LNCAP (cell line): ENCODE data around the gene LEF1.

Experiments
- TF ChIP-seq, protein P1 (sequence below): fragments of 450-650 bp; IDR thresholded peaks from 2 replicates; pipeline ENCODE4 v1.5.1; 2017; ENCODE audit warnings: mild to moderate bottlenecking

LEF1 gene

DNA sequence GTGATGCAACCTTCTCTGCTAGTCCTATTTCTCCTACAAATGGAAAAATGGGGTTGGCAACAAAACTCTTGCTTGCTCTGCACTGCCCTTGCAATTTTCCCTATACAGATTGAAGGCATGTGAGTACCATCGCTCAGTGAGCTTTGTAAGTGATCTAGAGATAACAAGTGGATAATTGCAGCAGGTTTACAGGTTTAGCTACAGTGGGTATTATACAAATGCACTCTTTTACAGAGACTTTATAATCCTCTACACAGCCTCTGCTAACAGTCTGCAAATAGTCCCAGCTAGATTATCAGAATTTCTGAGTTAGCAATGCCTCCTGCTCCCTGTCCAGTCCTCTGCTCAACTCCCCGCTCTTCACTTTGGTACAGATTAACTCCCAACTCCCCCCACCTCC is 11.1 kb downstream of the LEF1 start:
- TF ChIP-seq, protein P1, sequence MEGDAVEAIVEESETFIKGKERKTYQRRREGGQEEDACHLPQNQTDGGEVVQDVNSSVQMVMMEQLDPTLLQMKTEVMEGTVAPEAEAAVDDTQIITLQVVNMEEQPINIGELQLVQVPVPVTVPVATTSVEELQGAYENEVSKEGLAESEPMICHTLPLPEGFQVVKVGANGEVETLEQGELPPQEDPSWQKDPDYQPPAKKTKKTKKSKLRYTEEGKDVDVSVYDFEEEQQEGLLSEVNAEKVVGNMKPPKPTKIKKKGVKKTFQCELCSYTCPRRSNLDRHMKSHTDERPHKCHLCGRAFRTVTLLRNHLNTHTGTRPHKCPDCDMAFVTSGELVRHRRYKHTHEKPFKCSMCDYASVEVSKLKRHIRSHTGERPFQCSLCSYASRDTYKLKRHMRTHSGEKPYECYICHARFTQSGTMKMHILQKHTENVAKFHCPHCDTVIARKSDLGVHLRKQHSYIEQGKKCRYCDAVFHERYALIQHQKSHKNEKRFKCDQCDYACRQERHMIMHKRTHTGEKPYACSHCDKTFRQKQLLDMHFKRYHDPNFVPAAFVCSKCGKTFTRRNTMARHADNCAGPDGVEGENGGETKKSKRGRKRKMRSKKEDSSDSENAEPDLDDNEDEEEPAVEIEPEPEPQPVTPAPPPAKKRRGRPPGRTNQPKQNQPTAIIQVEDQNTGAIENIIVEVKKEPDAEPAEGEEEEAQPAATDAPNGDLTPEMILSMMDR: no peak

GRCh38 chr4:108156391-108156790 is 12.3 kb downstream of the LEF1 start:
- TF ChIP-seq, protein P1: no peak

DNA sequence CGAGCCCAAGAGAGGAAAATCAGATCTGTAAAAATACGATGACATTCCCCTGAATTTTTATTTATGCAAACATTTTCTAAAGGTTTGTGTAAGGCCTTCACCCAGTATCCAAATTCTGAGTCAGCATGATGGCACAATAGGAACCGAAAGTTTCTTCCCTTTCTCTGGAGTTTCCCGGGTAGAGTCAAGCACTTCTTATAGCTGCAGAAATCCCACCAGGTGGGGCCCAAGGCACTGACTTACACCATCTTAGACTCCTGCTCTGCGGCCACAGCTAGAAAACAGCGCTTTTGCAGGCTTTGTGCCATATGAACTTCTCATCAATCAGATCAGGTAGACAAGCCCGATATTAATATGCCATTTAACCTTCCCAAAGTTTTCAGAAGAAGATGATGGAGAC is 13.4 kb downstream of the LEF1 start:
- TF ChIP-seq, protein P1: no peak

DNA sequence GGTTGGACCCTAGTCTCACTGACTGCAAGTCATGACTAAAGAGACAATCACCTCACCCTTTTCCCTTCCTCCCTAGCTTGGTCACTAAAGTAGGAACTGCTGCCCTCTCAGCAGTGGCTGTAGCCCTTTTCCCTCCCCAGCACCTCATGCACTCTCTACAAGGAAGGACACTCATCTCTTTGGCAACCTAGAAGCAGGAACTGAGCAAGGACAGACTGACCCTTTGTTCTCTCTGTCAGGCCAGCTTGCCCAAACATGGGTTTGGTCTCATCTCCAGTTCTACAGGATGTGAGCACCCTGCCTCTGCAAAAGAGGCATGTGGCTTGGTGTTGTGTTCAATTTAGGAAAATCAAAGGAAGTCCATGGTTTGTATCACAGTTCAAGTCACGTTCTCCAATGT is 15.8 kb downstream of the LEF1 start:
- TF ChIP-seq, protein P1: no peak

DNA sequence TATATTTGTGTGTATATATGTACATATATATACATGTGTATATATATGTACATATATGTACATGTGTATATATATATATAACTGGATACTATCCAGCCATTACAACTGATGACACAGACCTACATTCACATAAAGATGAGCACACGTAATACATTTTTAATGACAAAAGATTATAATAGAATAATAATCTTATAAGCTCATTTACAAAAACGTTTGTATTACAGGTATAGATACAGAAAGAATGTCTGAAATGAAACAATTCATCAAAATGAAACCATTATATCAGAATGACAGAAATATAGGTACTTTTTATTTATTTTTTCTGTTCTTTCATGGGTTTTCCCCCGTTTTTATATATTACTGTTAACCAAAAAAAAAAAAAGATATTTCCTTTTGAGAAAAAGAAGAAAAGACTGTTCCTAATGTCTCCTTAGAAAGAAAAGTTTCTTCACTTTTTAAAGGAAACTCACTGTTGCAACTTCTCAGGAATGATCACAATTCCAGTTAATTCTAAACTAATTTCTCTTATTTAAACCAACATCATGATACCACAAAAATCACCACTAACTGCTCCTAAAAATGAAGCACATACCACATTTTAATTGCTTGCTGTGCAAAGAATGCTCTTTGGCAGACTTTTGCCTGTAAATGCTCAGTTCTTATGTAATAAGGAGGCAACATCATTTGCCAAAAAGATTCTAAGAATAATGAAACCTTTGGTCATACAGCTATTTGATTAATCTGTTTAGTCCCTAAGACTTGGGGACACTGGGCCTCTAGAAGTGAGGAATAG is 18.9 kb downstream of the LEF1 start:
- TF ChIP-seq, protein P1: no peak

DNA sequence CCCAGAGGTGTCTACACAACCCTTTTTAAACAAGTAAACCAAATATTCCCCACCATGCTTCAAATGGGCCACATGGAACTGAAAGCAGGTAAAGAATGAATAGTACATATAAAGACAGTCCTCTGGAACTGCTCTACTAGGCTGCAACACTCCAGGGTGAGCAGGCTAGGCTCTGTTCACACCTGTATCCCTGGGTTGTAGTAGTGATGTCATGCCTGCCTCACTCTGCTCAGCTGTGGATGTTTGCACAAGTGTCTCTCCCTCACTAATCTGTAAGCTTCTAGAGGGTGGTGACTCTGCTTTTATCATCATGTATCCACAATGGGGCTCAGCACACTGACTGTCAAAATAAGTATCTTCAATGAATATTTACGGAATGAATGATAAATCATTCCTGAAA is 20.4 kb downstream of the LEF1 start:
- TF ChIP-seq, protein P1: no peak

DNA sequence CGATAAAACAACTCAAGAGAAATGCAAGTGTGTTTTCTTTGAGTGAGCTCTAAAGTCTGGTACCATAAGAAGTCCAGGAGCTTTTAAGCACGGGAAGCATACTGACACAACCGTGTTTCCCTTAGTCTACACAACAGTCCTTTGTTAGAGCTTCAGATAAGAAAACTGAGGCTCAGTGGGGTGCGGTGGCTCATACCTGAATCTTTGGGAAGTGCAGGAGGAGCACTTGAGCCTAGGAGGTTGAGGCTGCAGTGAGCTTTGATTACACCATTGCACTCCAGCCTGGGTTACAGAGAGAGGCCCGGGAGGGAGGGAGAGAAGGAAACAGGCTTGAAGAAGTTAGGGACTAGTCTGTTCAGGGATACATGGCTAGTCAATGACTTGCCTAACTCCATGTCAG is 21.9 kb downstream of the LEF1 start:
- TF ChIP-seq, protein P1: no peak

DNA sequence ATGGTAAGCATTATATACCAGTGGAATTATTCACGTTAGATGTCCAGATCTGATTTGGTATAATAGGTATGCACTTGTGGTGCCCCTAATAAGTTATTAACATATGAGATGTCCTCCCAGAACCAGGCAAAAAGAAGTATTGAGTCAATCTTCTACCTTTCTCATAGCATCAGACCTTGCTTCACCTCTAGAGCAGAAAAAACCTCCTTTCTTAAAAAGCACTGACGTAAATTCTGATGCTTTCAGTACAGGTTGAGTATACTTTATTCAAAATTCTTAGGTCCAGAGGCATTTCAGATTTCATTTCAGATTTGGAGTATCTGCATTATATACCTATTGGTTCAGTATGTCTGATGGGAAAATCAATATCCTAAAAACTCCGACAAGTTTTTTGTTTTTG is 22.4 kb downstream of the LEF1 start:
- TF ChIP-seq, protein P1: no peak
